BJ (cell line): ENCODE results near the gene ATXN1. TPM values are rescaled to one million over a fixed set of nuclear protein-coding genes. Genes with fewer than 3 reads are reported as not detected.
A peak's percentile ranks its signal among the peaks of the same experiment; 100 is the strongest.
"Not testable (repeated sequence)": the region's sequence is repeated elsewhere in the genome, so short reads cannot be mapped to it uniquely, and the experiment has no call there.

Experiments
- CTCF ChIA-PET: fragments of 350-600 bp; formaldehyde crosslinking; extraction: SDS; loops from one replicate; lab custom pipeline; 2021; ENCODE audit warnings: antibody characterized with exemption, inconsistent platforms; lab: Yijun Ruan, JAX
- POLR2A ChIA-PET: fragments of 300-600 bp; sonication (Branson Sonifier 250); formaldehyde crosslinking; extraction: SDS; loops from one replicate; lab custom pipeline; 2021; ENCODE audit warnings: antibody characterized with exemption; lab: Charles Lee
- DNase-seq: peaks from one replicate; pipeline ENCODE4 v3.0.0-alpha.2; 2011; ENCODE audit warnings: low read depth
- H3K27me3 ChIP-seq: 2 replicates; pipeline ENCODE4 v1.6.0; 2011; ENCODE audit warnings: low read length; ENCODE audit not compliant: control insufficient read depth, insufficient read depth
- H3K36me3 ChIP-seq: 2 replicates; pipeline ENCODE4 v1.5.1; 2011; ENCODE audit warnings: low read length; ENCODE audit not compliant: control insufficient read depth, insufficient read depth
- H3K4me3 ChIP-seq: 2 replicates; pipeline ENCODE4 v1.5.1; 2011; ENCODE audit warnings: low read depth, mild to moderate bottlenecking, control low read depth, low read length
- CTCF ChIP-seq: IDR thresholded peaks from 2 replicates; pipeline ENCODE4 v1.5.1; 2011; ENCODE audit warnings: low read depth, mild to moderate bottlenecking, control low read depth, inconsistent platforms, low read length, moderate library complexity; ENCODE audit not compliant: insufficient read depth
- polyA plus RNA-seq: library from polyadenylated mRNA; depleted of rRNA; stranded (reverse); fragments of >200 nt; gene quantifications from 2 replicates; pipeline ENCODE4 v1.2.3, GENCODE V29; 2011

ATXN1 gene
- polyA plus RNA-seq, 1 experiment = 60.2 TPM

GRCh38 chr6:16412171-16412570, 349.1 kb downstream of the ATXN1 start:
- no peaks in the 10 kb centered on the region for H3K27me3 ChIP-seq
- TF ChIP-seq CTCF = no peak
- POLR2A ChIA-PET = no interaction called here
- no peak for DNase-seq
- H3K36me3 ChIP-seq = peaks cover 2% of the 10 kb centered on the region
- CTCF ChIA-PET = interaction anchor here (0.6 to 4.8 kb wide), 4 partner anchors 7 to 351 kb away, joined by 3 to 30 read pairs (median 12); no protein-coding TSS in a partner anchor
- H3K4me3 ChIP-seq = no peak overlapping the region

GRCh38 chr6:16409531-16410441, 351.5 kb downstream of the ATXN1 start:
- no peaks in the 10 kb centered on the region for H3K36me3 ChIP-seq
- no peak for DNase-seq
- H3K27me3 ChIP-seq = no peaks in the 10 kb centered on the region; the same call in 1 of the 2 replicates
- TF ChIP-seq CTCF = peak; percentile 93
- ChIA-PET POLR2A (no interaction called here), CTCF (interaction anchor here (0.5 to 4.8 kb wide), 30 partner anchors 8 to 524 kb away, joined by 3 to 30 read pairs (median 4); partner anchors contain the start of gene ATXN1)
- H3K4me3 ChIP-seq = no peak overlapping the region

- no peak for TF ChIP-seq CTCF
- POLR2A ChIA-PET = no interaction called here
- CTCF ChIA-PET = interaction anchor here (1.3 to 4.8 kb wide), 11 partner anchors 11 to 349 kb away, joined by 3 to 30 read pairs (median 6); no protein-coding TSS in a partner anchor
- DNase-seq = no peak
- H3K4me3 ChIP-seq = no peak overlapping the region
- H3K36me3 ChIP-seq = no peaks in the 10 kb centered on the region
- no peaks in the 10 kb centered on the region; the same call in 1 of the 2 replicates for H3K27me3 ChIP-seq
Measured at GRCh38 chr6:16408766-16409165, 352.5 kb downstream of the ATXN1 start.

GRCh38 chr6:16406966-16407365, 354.3 kb downstream of the ATXN1 start:
- POLR2A ChIA-PET = no interaction called here
- CTCF ChIA-PET = interaction anchor here (0.8 to 2.8 kb wide), 6 partner anchors 45 to 355 kb away, joined by 3 to 10 read pairs (median 6); partner anchors contain the start of gene ATXN1
- no peak for TF ChIP-seq CTCF
- no peaks in the 10 kb centered on the region for H3K36me3 ChIP-seq
- H3K4me3 ChIP-seq = no peak overlapping the region
- H3K27me3 ChIP-seq = no peaks in the 10 kb centered on the region; the same call in 1 of the 2 replicates
- DNase-seq = no peak

- POLR2A ChIA-PET, DNase-seq: not testable (repeated sequence)
- CTCF ChIA-PET = interaction anchor here (1.2 to 2.8 kb wide), 4 partner anchors 67 to 355 kb away, joined by 4 to 8 read pairs (median 6); partner anchors contain the start of gene ATXN1
Measured at GRCh38 chr6:16406538-16406937, 354.7 kb downstream of the ATXN1 start.

More at GRCh38 chr6:16406538-16406937, 354.7 kb downstream of the ATXN1 start:
- not testable (repeated sequence) for H3K36me3 ChIP-seq, H3K27me3 ChIP-seq, H3K4me3 ChIP-seq
